Fibroblast of pulmonary artery (primary cell): Measurements from ENCODE around the gene LDHAL6B.

Experiments used
- DNase-seq: peaks from one replicate; pipeline ENCODE4 v3.0.0-alpha.2; 2010; ENCODE audit warnings: low read depth
- H3K4me3 ChIP-seq: replicated peaks from 2 replicates; pipeline ENCODE4 v1.5.1; 2011; ENCODE audit warnings: low read depth, mild to moderate bottlenecking, control low read depth, low read length, moderate library complexity
- TF ChIP-seq, protein P1 (sequence below): IDR thresholded peaks from 2 replicates; pipeline ENCODE4 v1.5.1; 2011; ENCODE audit warnings: mild to moderate bottlenecking, control low read depth, low read length, inconsistent platforms; ENCODE audit errors: missing control alignments

LDHAL6B gene

GRCh38 chr15:59172289-59172901 lies 34.2 kb upstream of the LDHAL6B start:
- no peak overlapping the region for H3K4me3 ChIP-seq
- DNase-seq: no peak
- TF ChIP-seq, protein P1, sequence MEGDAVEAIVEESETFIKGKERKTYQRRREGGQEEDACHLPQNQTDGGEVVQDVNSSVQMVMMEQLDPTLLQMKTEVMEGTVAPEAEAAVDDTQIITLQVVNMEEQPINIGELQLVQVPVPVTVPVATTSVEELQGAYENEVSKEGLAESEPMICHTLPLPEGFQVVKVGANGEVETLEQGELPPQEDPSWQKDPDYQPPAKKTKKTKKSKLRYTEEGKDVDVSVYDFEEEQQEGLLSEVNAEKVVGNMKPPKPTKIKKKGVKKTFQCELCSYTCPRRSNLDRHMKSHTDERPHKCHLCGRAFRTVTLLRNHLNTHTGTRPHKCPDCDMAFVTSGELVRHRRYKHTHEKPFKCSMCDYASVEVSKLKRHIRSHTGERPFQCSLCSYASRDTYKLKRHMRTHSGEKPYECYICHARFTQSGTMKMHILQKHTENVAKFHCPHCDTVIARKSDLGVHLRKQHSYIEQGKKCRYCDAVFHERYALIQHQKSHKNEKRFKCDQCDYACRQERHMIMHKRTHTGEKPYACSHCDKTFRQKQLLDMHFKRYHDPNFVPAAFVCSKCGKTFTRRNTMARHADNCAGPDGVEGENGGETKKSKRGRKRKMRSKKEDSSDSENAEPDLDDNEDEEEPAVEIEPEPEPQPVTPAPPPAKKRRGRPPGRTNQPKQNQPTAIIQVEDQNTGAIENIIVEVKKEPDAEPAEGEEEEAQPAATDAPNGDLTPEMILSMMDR: peak; percentile 12

DNA sequence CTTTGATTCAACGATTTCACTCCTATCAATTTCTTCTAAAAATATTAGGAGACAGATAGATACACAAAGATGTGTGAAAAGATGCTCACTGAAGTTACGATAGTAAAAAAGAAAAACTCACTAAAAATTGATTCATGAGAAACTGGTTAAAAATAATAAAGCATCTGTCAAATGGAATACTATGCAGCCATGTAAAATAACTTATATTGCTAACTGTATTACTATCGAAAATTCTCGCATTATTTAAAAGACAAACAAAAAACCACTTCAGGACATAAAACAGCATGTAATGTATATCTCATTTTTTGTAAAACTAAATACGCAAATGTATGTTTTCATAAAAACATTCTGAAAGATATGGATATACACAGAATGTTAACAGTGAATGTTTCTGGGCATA lies 33.4 kb upstream of the LDHAL6B start:
- no peak for DNase-seq
- H3K4me3 ChIP-seq: no peak overlapping the region
- TF ChIP-seq, protein P1: no peak

- no peak for DNase-seq
- H3K4me3 ChIP-seq: no peak overlapping the region
- TF ChIP-seq, protein P1: no peak
Measured at GRCh38 chr15:59174151-59174834, 32.4 kb upstream of the LDHAL6B start.

- peak overlapping the region; percentile 10 for H3K4me3 ChIP-seq
- DNase-seq: peak; percentile 87
- TF ChIP-seq, protein P1: peak; percentile 74
Measured at GRCh38 chr15:59174835-59175831, 31.5 kb upstream of the LDHAL6B start.

DNA sequence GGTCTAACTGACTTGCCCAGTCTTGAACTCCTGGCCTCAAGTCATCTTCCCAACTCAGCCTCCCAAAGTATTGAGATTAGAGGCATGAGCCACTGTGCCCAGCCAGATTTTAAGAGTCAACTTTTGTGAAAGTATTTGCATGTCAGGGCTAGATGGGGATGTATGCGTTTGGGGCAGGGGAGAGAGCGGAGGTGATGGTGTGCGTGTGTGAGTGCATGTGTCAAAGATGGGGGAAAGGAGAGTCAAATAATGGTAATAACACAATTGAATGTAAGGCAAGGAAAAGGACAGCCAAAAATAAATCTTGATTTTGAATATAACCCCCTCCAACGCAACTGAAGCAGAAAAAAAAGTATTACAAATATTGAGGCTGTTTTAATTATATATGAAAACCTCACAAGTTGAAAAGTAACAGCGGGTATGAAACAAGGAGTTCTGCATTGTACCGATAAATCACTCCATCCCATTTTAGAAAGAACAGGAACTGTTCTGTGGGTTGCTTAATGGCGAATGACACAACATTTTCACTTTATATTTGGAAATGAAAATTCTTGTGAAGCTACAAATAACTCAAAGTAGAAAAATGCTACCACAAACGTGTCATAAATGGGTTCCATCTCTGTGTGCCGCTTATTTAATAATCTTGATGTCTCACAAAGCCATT lies 29.9 kb upstream of the LDHAL6B start:
- TF ChIP-seq, protein P1: no peak
- H3K4me3 ChIP-seq: no peak overlapping the region
- DNase-seq: no peak

GRCh38 chr15:59177317-59177660 lies 29.4 kb upstream of the LDHAL6B start:
- DNase-seq: no peak
- TF ChIP-seq, protein P1: no peak

More at GRCh38 chr15:59177317-59177660, 29.4 kb upstream of the LDHAL6B start:
- H3K4me3 ChIP-seq: no peak overlapping the region
